ENCODE measurements around the gene CEACAM3.

- TF ChIP-seq, protein P1, sequence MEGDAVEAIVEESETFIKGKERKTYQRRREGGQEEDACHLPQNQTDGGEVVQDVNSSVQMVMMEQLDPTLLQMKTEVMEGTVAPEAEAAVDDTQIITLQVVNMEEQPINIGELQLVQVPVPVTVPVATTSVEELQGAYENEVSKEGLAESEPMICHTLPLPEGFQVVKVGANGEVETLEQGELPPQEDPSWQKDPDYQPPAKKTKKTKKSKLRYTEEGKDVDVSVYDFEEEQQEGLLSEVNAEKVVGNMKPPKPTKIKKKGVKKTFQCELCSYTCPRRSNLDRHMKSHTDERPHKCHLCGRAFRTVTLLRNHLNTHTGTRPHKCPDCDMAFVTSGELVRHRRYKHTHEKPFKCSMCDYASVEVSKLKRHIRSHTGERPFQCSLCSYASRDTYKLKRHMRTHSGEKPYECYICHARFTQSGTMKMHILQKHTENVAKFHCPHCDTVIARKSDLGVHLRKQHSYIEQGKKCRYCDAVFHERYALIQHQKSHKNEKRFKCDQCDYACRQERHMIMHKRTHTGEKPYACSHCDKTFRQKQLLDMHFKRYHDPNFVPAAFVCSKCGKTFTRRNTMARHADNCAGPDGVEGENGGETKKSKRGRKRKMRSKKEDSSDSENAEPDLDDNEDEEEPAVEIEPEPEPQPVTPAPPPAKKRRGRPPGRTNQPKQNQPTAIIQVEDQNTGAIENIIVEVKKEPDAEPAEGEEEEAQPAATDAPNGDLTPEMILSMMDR (IDR thresholded peaks at IDR 0.05): peak; percentile 53 to 80 (median 66)
- TF ChIP-seq POLR2A (IDR thresholded peaks at IDR 0.05): no peak
These were observed 1.3 kb upstream of the CEACAM3 start for GRCh38 chr19:41795031-41795461.
